DOHH2 (cell line): ENCODE measurements around the gene TRPC3.

Experiments used
- EZH2phosphoT487 ChIP-seq: fragments of 200-600 bp; sonication (generic); IDR thresholded peaks from 2 replicates; pipeline ENCODE4 v1.6.1; 2017; ENCODE audit warnings: borderline replicate concordance, mild to moderate bottlenecking, antibody characterized with exemption, low read length, moderate library complexity, mixed read lengths
- TF ChIP-seq, protein P1 (sequence below): fragments of 200-600 bp; sonication (generic); IDR thresholded peaks from one replicate; pipeline ENCODE4 v1.5.1; 2014; ENCODE audit warnings: antibody characterized with exemption, mild to moderate bottlenecking, low read depth, low read length; ENCODE audit not compliant: poor library complexity, severe bottlenecking

DNA sequence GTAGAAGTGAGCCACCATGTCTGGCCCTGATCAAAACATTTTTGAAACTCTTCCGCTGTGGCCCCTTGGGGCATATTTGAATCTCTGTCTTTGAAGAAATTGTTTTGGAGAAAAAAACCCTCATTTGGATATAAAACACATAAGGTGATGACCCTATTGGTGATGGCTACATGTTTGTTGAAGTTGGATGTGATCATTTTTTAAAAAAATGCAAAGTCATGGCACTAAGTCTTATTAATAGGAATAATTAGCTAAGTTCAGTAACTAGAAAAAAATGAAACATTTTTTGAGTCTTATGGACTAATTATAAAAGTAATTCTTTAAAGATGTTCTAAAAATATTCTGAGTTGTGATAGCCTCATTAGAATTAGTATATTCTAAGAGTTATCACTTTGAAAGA is 63.7 kb downstream of the TRPC3 start:
- TF ChIP-seq, protein P1, sequence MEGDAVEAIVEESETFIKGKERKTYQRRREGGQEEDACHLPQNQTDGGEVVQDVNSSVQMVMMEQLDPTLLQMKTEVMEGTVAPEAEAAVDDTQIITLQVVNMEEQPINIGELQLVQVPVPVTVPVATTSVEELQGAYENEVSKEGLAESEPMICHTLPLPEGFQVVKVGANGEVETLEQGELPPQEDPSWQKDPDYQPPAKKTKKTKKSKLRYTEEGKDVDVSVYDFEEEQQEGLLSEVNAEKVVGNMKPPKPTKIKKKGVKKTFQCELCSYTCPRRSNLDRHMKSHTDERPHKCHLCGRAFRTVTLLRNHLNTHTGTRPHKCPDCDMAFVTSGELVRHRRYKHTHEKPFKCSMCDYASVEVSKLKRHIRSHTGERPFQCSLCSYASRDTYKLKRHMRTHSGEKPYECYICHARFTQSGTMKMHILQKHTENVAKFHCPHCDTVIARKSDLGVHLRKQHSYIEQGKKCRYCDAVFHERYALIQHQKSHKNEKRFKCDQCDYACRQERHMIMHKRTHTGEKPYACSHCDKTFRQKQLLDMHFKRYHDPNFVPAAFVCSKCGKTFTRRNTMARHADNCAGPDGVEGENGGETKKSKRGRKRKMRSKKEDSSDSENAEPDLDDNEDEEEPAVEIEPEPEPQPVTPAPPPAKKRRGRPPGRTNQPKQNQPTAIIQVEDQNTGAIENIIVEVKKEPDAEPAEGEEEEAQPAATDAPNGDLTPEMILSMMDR: no peak
- TF ChIP-seq EZH2phosphoT487: no peak
